Ovary (tissue), 9 donors: Measurements from ENCODE around the gene CFP. TPM values are rescaled to one million over a fixed set of nuclear protein-coding genes. Genes with fewer than 3 reads are reported as not detected.

Experiments used
- DNase-seq, 5 donors: peaks; one replicate each; pipeline ENCODE4 v3.0.0-alpha.2; 2019 to 2020
- H3K27ac ChIP-seq, 2 donors: fragments of 200-600 bp; one replicate each; pipeline versions ENCODE4 v1.5.1 to v1.8.0; 2019 to 2022
- H3K27me3 ChIP-seq: fragments of 200-600 bp; one replicate; pipeline ENCODE4 v1.8.0; 2022
- H3K36me3 ChIP-seq: fragments of 200-600 bp; sonication (generic); one replicate; pipeline ENCODE4 v1.5.1; 2019
- H3K4me1 ChIP-seq: one replicate; pipeline ENCODE4 v1.8.1; 2013; ENCODE audit warnings: mild to moderate bottlenecking, moderate library complexity; ENCODE audit not compliant: insufficient read depth
- H3K4me3 ChIP-seq: fragments of 200-600 bp; sonication (generic); one replicate; pipeline ENCODE4 v1.5.1; 2017
- H3K9me3 ChIP-seq, 2 donors: fragments of 200-600 bp in 1 of 2; sonication (generic) in 1 of 2; one replicate each; pipeline versions ENCODE4 v1.5.1 to v1.8.1; 2013 to 2019; ENCODE audit warnings: mild to moderate bottlenecking in 1 of 2, moderate library complexity in 1 of 2
- EP300 ChIP-seq: sonication (generic); formaldehyde crosslinking; IDR thresholded peaks from one replicate; pipeline ENCODE4 v1.6.1; 2017; ENCODE audit warnings: antibody characterized with exemption
- POLR2A ChIP-seq: fragments of 450-650 bp; IDR thresholded peaks from one replicate; pipeline ENCODE4 v1.6.1; 2017; ENCODE audit warnings: antibody characterized with exemption, mild to moderate bottlenecking, moderate library complexity
- WGBS, 3 donors: extraction: QIAGEN DNeasy Blood & Tissue Kit in 1 of 3; methylation state at CpG; one replicate each; pipeline versions ENCODE4 v1.1.5 to v1.1.7; 2013 to 2017; 5-methylcytosine and 5-hydroxymethylcytosine counted together
- intact Hi-C, 4 donors: fragments of 100-400 bp; cut with DNase I; formaldehyde crosslinking; loops; one replicate each; pipeline versions ENCODE4 v1.11.0 to v1.15.1; 2022 to 2023
- polyA plus RNA-seq, 2 donors: library from polyadenylated mRNA; stranded (reverse); fragments of 200-250 nt in 1 of 2; fragments of 350-450 nt in 1 of 2; fragmentation: Illumina TruSeq in 1 of 2; extraction: RNeasy Lipid Tissue Mini Kit (QIAGEN cat#74804) in 1 of 2; gene quantifications; one replicate each; pipeline ENCODE4 v1.2.3, GENCODE V29; 2013 to 2014
- total RNA-seq, 7 donors: library from RNA; depleted of rRNA in 2 of 7; stranded (reverse); fragments of >200 nt in 2 of 7; fragmentation: NEBNext Ultra II Directional in 3 of 7; extraction: Animal tissue kit (Norgen Biotek cat#: 25700) in 3 of 7; gene quantifications; one replicate each; pipeline versions ENCODE4 v1.1.0 to v1.2.4, GENCODE V29; 2016 to 2023
- TF ChIP-seq, protein P1 (sequence below), 3 donors: fragments of 450-650 bp in 2 of 3; fragments of 200-600 bp in 1 of 3; IDR thresholded peaks; one replicate each; pipeline versions ENCODE4 v1.5.1 to v1.8.0; 2016 to 2022; ENCODE audit warnings: antibody characterized with exemption in 3 of 3, mild to moderate bottlenecking in 1 of 3
- donor health status: DM: no; HTN: no; CAD: no; lungs with moderate emphysema.
- donor health status: DM: no; HTN: no; CAD: no.
- donor health status: Bipolar disorder and iron deficiency.
- donor health status: DM: yes; HTN: yes; CAD: no.
- donor health status: DM: no; HTN: no; CAD: no.
- donor health status: DM: yes; HTN: yes; CAD: no.

CFP gene
- total and polyA plus RNA-seq, 9 donors: 0.72 to 3.2 (median 1.6) TPM

DNA sequence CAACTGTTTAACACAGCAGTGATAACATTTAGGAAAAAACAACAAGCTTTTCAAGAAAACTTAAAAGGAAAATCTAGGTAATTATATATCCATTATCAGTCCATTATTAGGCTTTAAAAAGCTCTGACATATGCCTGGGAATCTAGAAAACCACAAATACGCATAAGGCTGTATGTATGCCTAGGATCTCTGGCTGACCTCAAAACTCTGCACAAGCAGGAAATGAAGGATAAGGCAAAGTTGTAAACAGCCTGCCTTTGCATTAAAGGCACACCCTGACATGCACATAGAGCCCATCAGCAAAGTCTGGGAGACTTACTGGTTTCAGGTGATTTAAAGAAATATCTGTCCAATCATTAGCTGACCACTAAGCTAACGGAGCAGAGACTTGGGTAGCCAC lies 33.5 kb downstream of the CFP start:
- intact Hi-C loops: no loop called here
- 62 to 74% (median 64%) methylated on average over 2 of the region's 2 CpGs for WGBS, 3 donors
- Histone ChIP-seq H3K27ac (no peak overlapping the region), H3K27me3 (no peaks in the 10 kb centered on the region), H3K36me3 (no peaks in the 10 kb centered on the region), H3K4me3 (no peak overlapping the region), H3K4me1 (no peaks in the 10 kb centered on the region), H3K9me3 (no peaks in the 10 kb centered on the region)
- no peak for DNase-seq
- TF ChIP-seq, protein P1, sequence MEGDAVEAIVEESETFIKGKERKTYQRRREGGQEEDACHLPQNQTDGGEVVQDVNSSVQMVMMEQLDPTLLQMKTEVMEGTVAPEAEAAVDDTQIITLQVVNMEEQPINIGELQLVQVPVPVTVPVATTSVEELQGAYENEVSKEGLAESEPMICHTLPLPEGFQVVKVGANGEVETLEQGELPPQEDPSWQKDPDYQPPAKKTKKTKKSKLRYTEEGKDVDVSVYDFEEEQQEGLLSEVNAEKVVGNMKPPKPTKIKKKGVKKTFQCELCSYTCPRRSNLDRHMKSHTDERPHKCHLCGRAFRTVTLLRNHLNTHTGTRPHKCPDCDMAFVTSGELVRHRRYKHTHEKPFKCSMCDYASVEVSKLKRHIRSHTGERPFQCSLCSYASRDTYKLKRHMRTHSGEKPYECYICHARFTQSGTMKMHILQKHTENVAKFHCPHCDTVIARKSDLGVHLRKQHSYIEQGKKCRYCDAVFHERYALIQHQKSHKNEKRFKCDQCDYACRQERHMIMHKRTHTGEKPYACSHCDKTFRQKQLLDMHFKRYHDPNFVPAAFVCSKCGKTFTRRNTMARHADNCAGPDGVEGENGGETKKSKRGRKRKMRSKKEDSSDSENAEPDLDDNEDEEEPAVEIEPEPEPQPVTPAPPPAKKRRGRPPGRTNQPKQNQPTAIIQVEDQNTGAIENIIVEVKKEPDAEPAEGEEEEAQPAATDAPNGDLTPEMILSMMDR (IDR thresholded peaks at IDR 0.05): no peak
- TF ChIP-seq EP300: no peak
- no peak for TF ChIP-seq POLR2A

DNA sequence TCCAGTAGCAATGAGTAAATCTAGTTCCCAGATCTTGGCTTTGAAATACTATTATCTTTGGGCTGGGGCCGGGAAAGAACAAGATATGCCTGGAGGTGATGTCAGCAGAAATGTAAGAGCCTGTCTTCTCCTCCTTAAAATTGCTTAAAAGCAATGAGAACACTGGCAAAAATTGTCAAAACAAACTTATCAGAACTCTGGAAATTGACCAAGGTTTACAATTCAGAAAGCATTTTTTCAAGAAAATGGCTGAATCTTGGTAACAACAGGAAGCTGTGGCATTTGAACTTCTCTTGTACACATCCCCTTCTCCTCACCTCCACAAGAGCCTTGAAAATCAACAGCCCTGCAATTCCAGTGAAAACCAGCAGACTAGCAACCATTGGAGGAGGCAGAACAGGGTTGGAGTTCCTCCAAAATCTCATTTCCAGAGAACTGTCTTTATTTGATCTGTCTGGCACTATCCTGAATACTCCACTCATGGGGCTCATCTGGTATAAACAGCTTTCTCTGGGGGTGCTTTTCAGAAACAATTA lies 33.9 kb downstream of the CFP start:
- WGBS, 3 donors: 16 to 44% (median 28%) methylated on average over 1 of the region's 1 CpG
- Histone ChIP-seq H3K4me3 (no peak overlapping the region), H3K9me3 (no peaks in the 10 kb centered on the region), H3K27me3 (no peaks in the 10 kb centered on the region), H3K4me1 (no peaks in the 10 kb centered on the region), H3K27ac (no peak overlapping the region), H3K36me3 (no peaks in the 10 kb centered on the region)
- TF ChIP-seq, protein P1 (IDR thresholded peaks at IDR 0.05): no peak
- TF ChIP-seq EP300 (no peak), POLR2A (no peak)
- no peak for DNase-seq
- intact Hi-C loops: no loop called here

DNA sequence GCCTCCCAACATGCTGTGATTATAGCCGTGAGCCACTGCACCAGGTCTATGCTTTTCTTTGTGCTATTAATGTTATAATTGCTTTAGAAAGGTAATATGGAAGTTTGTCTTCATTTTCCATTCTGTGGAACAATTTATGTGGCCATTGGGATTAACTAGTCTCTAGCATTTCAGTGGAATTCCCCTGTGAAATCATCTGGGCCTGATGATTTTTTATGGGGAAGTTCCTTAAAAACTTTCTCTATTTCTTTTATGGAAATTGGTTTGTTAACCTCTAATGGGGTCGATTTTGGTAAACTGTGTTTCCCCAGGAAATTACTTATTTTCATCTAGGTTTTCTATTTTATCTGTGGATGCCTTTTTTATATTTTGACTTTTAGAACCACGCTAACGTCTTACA lies 36.2 kb downstream of the CFP start:
- no peak for DNase-seq
- 57 to 67% (median 62%) methylated on average over 4 of the region's 4 CpGs for WGBS, 3 donors
- H3K27me3 ChIP-seq: no peaks in the 10 kb centered on the region
- no peaks in the 10 kb centered on the region for H3K4me1 ChIP-seq
- H3K9me3 ChIP-seq: no peaks in the 10 kb centered on the region
- no peaks in the 10 kb centered on the region for H3K36me3 ChIP-seq
- no peak overlapping the region for H3K4me3 ChIP-seq
- intact Hi-C loops: no loop called here
- H3K27ac ChIP-seq: no peak overlapping the region
- TF ChIP-seq POLR2A: no peak
- TF ChIP-seq EP300: no peak
- TF ChIP-seq, protein P1 (IDR thresholded peaks at IDR 0.05): no peak

DNA sequence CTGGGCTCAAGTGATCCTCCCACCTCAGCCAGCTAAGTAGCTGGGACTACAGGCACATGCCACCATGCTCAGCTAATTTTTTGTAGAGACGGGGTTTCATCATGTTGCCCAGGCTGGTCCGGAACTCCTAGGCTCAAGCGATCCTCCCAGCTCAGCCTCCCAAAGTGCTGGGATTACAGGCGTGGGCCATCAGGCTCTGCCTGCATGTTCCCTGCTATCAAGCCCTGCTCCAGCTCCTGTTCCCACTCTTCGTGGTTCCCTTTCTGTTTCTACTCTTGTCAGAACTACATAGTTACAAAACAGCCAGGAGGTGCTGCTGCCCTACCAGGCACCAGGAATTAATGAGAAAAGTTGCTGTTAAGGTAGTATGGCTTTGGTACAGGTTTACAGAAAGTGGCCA lies 38.7 kb downstream of the CFP start:
- H3K4me3 ChIP-seq: no peak overlapping the region
- H3K27me3 ChIP-seq: no peaks in the 10 kb centered on the region
- H3K9me3 ChIP-seq: no peaks in the 10 kb centered on the region
- TF ChIP-seq POLR2A (no peak), EP300 (no peak)
- TF ChIP-seq, protein P1 (IDR thresholded peaks at IDR 0.05): no peak
- H3K27ac ChIP-seq: no peak overlapping the region
- H3K4me1 ChIP-seq: no peaks in the 10 kb centered on the region
- DNase-seq: no peak
- intact Hi-C loops: no loop called here
- WGBS, 3 donors: 74 to 78% (median 75%) methylated on average over 5 of the region's 5 CpGs
- H3K36me3 ChIP-seq: no peaks in the 10 kb centered on the region
